Limb (tissue), 2 donors: ENCODE data around the gene RASA4B.
A peak's percentile ranks its signal among the peaks of the same experiment; 100 is the strongest.
"Not testable (repeated sequence)": the region's sequence is repeated elsewhere in the genome, so short reads cannot be mapped to it uniquely, and the experiment has no call there.

ENCODE experiments used
- DNase-seq, 2 donors: peaks; one replicate each; pipeline ENCODE4 v3.0.0-alpha.2; 2016; ENCODE audit errors: extremely low spot score in 2 of 2

The RASA4B gene

GRCh38 chr7:102474116-102474515 lies 43.5 kb downstream of the RASA4B start:
- not testable (repeated sequence) for DNase-seq

GRCh38 chr7:102473271-102473991 lies 44.1 kb downstream of the RASA4B start:
- peak in 1 of 2 donors; percentile 29 for DNase-seq

- peak in 1 of 2 donors; percentile 24 for DNase-seq
Measured at GRCh38 chr7:102472126-102473041, 45.2 kb downstream of the RASA4B start.

GRCh38 chr7:102471791-102472125 lies 45.8 kb downstream of the RASA4B start:
- no peak for DNase-seq

- peak in 1 of 2 donors; percentile 23 for DNase-seq
Measured at GRCh38 chr7:102469972-102470825, 47.4 kb downstream of the RASA4B start.

- DNase-seq, result peak in 1 of 2 donors; percentile 26
Measured at GRCh38 chr7:102469351-102469971, 48.1 kb downstream of the RASA4B start.

GRCh38 chr7:102468478-102469350 lies 48.9 kb downstream of the RASA4B start:
- DNase-seq, result no peak

- no peak for DNase-seq
Measured at GRCh38 chr7:102467581-102468477, 49.7 kb downstream of the RASA4B start.

GRCh38 chr7:102466097-102466496 lies 51.5 kb downstream of the RASA4B start:
- no peak for DNase-seq

- DNase-seq, result peak; percentile 92 to 97
Measured at GRCh38 chr7:102464577-102465280, 52.8 kb downstream of the RASA4B start, which contains the start of the genes ALKBH4 and LRWD1. ALKBH4 (minus strand) TSS chr7:102464863; CDS start chr7:102464836, 27 bp downstream. LRWD1 (plus strand) TSS chr7:102464984; CDS start chr7:102465081, 97 bp downstream.

GRCh38 chr7:102463841-102464576 lies 53.6 kb downstream of the RASA4B start:
- no peak for DNase-seq

GRCh38 chr7:102460467-102460866 lies 57.1 kb downstream of the RASA4B start:
- DNase-seq, result no peak

GRCh38 chr7:102459221-102459844 lies 58.2 kb downstream of the RASA4B start:
- no peak for DNase-seq

GRCh38 chr7:102457352-102457924 lies 60.1 kb downstream of the RASA4B start:
- DNase-seq, result no peak

- DNase-seq, result no peak
Measured at GRCh38 chr7:102456327-102456726, 61.2 kb downstream of the RASA4B start.

GRCh38 chr7:102455596-102455995 lies 62.0 kb downstream of the RASA4B start:
- no peak for DNase-seq

- DNase-seq, result not testable (repeated sequence)
Measured at GRCh38 chr7:102454932-102455331, 62.6 kb downstream of the RASA4B start.
